ENCODE results near the gene RETREG2. TPM values are rescaled to one million over a fixed set of nuclear protein-coding genes. Genes with fewer than 3 reads are reported as not detected.

The RETREG2 gene
- total and polyA plus RNA-seq, 7 donors = 36.6 to 81.3 (median 43.5) TPM

DNA sequence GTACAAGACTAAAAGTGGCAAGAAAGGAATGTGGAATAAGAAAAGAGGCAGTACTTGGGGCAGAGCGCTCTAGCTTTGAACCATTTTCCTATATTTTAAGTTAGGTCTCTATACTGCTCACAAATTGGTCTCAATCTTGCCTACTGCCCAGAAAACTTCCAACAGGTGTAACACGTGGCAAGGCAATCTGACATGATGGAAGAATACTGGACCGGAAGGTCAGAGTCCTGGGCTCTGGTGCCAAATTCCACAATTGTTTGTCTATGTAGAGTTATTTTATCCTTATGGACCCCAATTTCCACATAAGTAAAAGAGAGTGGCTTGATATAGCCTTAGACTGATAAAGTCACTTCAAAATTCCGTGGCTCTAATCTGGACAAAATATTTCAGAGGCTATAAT lies 46.3 kb upstream of the RETREG2 start:
- Histone ChIP-seq H3K4me1 (no peaks in the 10 kb centered on the region), H3K27me3 (no peaks in the 10 kb centered on the region), H3K9me3 (no peaks in the 10 kb centered on the region), H3K27ac (no peak overlapping the region), H3K4me3 (no peak overlapping the region), H3K36me3 (no peaks in the 10 kb centered on the region)
- DNase-seq = no peak
- intact Hi-C loops (cut with DNase I) = no loop called here
- TF ChIP-seq, protein P1, sequence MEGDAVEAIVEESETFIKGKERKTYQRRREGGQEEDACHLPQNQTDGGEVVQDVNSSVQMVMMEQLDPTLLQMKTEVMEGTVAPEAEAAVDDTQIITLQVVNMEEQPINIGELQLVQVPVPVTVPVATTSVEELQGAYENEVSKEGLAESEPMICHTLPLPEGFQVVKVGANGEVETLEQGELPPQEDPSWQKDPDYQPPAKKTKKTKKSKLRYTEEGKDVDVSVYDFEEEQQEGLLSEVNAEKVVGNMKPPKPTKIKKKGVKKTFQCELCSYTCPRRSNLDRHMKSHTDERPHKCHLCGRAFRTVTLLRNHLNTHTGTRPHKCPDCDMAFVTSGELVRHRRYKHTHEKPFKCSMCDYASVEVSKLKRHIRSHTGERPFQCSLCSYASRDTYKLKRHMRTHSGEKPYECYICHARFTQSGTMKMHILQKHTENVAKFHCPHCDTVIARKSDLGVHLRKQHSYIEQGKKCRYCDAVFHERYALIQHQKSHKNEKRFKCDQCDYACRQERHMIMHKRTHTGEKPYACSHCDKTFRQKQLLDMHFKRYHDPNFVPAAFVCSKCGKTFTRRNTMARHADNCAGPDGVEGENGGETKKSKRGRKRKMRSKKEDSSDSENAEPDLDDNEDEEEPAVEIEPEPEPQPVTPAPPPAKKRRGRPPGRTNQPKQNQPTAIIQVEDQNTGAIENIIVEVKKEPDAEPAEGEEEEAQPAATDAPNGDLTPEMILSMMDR (IDR thresholded peaks at IDR 0.05) = no peak
- TF ChIP-seq POLR2AphosphoS5 (IDR thresholded peaks at IDR 0.05) (no peak), EP300 (IDR thresholded peaks at IDR 0.05) (no peak), POLR2A (IDR thresholded peaks at IDR 0.05) (no peak)
- 78 to 89% methylated on average over 4 of the region's 4 CpGs for WGBS, 2 donors

- no peak for DNase-seq
- H3K27ac ChIP-seq = no peak overlapping the region
- H3K36me3 ChIP-seq = no peaks in the 10 kb centered on the region
- H3K4me3 ChIP-seq = no peak overlapping the region
- no peaks in the 10 kb centered on the region for H3K4me1 ChIP-seq
- no peaks in the 10 kb centered on the region for H3K27me3 ChIP-seq
- WGBS, 2 donors = 93 to 94% methylated on average over 4 of the region's 4 CpGs
- intact Hi-C loops (cut with DNase I) = no loop called here
- no peaks in the 10 kb centered on the region for H3K9me3 ChIP-seq
- no peak for TF ChIP-seq POLR2A (IDR thresholded peaks at IDR 0.05)
- TF ChIP-seq, protein P1 (IDR thresholded peaks at IDR 0.05) = no peak
- TF ChIP-seq POLR2AphosphoS5 (IDR thresholded peaks at IDR 0.05) = no peak
- TF ChIP-seq EP300 (IDR thresholded peaks at IDR 0.05) = no peak
Observed at GRCh38 chr2:219133976-219134375, 44.1 kb upstream of the RETREG2 start.

DNA sequence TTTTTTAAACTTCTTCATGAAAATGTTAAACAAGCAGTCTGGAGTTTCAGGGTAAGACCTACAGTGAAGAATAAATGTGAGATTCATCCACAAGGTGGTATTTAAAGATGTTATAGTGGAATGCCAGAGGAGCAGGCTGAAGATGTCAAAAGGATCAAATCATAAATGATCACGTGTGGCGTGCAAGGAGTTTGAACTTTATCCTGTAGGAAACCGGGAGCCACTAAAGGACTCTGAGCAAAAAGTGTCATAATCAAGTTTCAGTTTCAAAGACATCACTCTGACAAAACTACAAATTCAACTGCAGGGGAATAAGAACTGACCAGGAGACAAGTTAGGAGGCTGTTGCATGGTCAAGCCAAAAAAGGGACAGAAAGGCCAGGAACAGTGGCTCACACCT lies 37.4 kb upstream of the RETREG2 start:
- TF ChIP-seq, protein P1 (IDR thresholded peaks at IDR 0.05) = no peak
- no peak for TF ChIP-seq POLR2AphosphoS5 (IDR thresholded peaks at IDR 0.05)
- no peak for TF ChIP-seq EP300 (IDR thresholded peaks at IDR 0.05)
- no peak for TF ChIP-seq POLR2A (IDR thresholded peaks at IDR 0.05)
- DNase-seq = no peak
- Histone ChIP-seq H3K4me3 (no peak overlapping the region), H3K27me3 (no peaks in the 10 kb centered on the region), H3K36me3 (peaks cover 7 to 57% (median 26%) of the 10 kb centered on the region in 4 donors), H3K27ac (no peak overlapping the region), H3K9me3 (no peaks in the 10 kb centered on the region), H3K4me1 (no peaks in the 10 kb centered on the region)
- 38 to 85% methylated on average over 3 of the region's 3 CpGs for WGBS, 2 donors
- intact Hi-C loops (cut with DNase I) = no loop called here

GRCh38 chr2:219142329-219142728 lies 35.7 kb upstream of the RETREG2 start:
- Histone ChIP-seq H3K4me1 (no peaks in the 10 kb centered on the region), H3K4me3 (no peak overlapping the region), H3K36me3 (peaks cover 12 to 72% (median 38%) of the 10 kb centered on the region in 4 donors), H3K27me3 (no peaks in the 10 kb centered on the region), H3K9me3 (no peaks in the 10 kb centered on the region), H3K27ac (no peak overlapping the region)
- intact Hi-C loops (cut with DNase I) = no loop called here
- no peak for DNase-seq
- WGBS, 2 donors = 92 to 93% methylated on average over 6 of the region's 6 CpGs
- TF ChIP-seq, protein P1 (IDR thresholded peaks at IDR 0.05) = no peak
- TF ChIP-seq EP300 (IDR thresholded peaks at IDR 0.05) (no peak), POLR2AphosphoS5 (IDR thresholded peaks at IDR 0.05) (no peak), POLR2A (IDR thresholded peaks at IDR 0.05) (no peak)

DNA sequence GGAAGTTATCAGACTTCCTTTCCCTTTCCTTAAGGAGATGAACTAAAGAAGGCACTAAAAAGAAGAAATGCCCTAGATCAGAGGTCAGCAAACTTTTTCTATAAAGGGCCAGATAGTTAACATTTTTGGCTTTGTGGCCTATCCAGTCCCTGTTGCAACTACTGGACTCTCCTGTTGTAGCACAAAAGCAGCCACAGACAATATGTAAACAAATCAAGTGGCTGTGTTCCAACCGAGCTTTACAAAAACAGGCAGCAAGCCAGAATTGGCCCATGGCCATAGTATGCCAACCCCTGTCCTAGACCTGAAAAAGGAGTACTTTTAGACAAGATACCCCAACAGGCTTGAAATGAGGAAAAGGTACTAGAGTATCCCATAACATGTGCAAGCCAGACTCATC lies 28.4 kb upstream of the RETREG2 start:
- Histone ChIP-seq H3K4me1 (peaks cover 0 to 9% (median 2%) of the 10 kb centered on the region in 4 donors), H3K27me3 (no peaks in the 10 kb centered on the region), H3K36me3 (peaks cover 5 to 64% (median 38%) of the 10 kb centered on the region in 4 donors), H3K9me3 (no peaks in the 10 kb centered on the region), H3K27ac (no peak overlapping the region), H3K4me3 (no peak overlapping the region)
- TF ChIP-seq EP300 (IDR thresholded peaks at IDR 0.05) (no peak), POLR2A (IDR thresholded peaks at IDR 0.05) (no peak)
- DNase-seq = no peak
- 4 to 41% methylated on average over 1 of the region's 1 CpG for WGBS, 2 donors
- intact Hi-C loops (cut with DNase I) = loop anchor here (10.0 kb wide), 1 partner anchor 155 kb away; the partner anchor contains the start of gene CRYBA2
